Loucy (cell line): ENCODE results near the gene IL23A.

Experiments
- EZH2phosphoT487 ChIP-seq: fragments of 200-600 bp; IDR thresholded peaks from 2 replicates; pipeline ENCODE4 v1.6.1; 2018; ENCODE audit warnings: antibody characterized with exemption, mild to moderate bottlenecking, moderate library complexity, borderline replicate concordance
- TF ChIP-seq, protein P1 (sequence below): fragments of 200-600 bp; sonication (generic); conservative IDR thresholded peaks from 2 replicates; pipeline ENCODE4 v1.5.1; 2014; ENCODE audit warnings: mild to moderate bottlenecking, antibody characterized with exemption, low read length

DNA sequence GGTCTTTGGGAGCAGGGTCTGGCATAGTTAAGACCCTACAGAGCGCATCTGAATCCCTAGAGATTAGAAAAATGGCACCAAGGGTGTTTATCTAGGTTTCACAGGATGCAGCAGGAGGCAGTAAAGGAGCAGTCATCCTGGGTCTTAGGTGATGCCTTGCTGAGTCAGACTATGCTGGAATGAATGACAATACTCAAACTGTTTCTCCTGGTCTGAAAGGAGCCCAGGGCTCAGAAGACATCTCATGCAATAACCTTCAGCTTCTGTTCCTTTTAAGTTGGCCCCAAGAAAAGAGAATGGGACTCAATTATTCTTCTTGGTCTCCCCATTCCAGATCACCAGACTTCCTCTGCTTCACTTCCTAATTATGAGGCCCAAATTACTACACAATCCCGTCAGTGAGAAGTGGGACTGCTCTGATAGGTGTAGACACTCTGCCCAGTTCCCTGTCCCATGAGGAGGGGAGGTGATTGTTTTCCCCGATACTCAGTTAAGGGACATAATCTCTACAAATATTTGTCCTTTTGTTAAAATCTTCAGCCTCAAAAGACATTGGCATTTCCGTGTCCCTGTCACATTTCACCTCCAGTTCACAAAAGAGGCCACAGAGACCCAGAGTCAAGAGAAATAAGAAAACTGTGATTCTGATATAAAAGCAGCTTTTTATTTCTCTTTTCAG, 38.8 kb downstream of the IL23A start:
- TF ChIP-seq, protein P1, sequence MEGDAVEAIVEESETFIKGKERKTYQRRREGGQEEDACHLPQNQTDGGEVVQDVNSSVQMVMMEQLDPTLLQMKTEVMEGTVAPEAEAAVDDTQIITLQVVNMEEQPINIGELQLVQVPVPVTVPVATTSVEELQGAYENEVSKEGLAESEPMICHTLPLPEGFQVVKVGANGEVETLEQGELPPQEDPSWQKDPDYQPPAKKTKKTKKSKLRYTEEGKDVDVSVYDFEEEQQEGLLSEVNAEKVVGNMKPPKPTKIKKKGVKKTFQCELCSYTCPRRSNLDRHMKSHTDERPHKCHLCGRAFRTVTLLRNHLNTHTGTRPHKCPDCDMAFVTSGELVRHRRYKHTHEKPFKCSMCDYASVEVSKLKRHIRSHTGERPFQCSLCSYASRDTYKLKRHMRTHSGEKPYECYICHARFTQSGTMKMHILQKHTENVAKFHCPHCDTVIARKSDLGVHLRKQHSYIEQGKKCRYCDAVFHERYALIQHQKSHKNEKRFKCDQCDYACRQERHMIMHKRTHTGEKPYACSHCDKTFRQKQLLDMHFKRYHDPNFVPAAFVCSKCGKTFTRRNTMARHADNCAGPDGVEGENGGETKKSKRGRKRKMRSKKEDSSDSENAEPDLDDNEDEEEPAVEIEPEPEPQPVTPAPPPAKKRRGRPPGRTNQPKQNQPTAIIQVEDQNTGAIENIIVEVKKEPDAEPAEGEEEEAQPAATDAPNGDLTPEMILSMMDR: no peak
- TF ChIP-seq EZH2phosphoT487: no peak
